GM12801 (cell line): ENCODE measurements around the gene FOXN3.

Experiments used
- CTCF ChIP-seq: IDR thresholded peaks from one replicate; pipeline ENCODE4 v1.5.1; 2011; ENCODE audit warnings: control low read depth; ENCODE audit not compliant: insufficient read length; ENCODE audit errors: extremely low read depth

Gene FOXN3

GRCh38 chr14:89185919-89186855 lies 230.8 kb downstream of the FOXN3 start:
- TF ChIP-seq CTCF: no peak

- no peak for TF ChIP-seq CTCF
These were observed 232.1 kb downstream of the FOXN3 start for GRCh38 chr14:89184952-89185351.

- no peak for TF ChIP-seq CTCF
These were observed 234.7 kb downstream of the FOXN3 start for GRCh38 chr14:89182326-89182725.

DNA sequence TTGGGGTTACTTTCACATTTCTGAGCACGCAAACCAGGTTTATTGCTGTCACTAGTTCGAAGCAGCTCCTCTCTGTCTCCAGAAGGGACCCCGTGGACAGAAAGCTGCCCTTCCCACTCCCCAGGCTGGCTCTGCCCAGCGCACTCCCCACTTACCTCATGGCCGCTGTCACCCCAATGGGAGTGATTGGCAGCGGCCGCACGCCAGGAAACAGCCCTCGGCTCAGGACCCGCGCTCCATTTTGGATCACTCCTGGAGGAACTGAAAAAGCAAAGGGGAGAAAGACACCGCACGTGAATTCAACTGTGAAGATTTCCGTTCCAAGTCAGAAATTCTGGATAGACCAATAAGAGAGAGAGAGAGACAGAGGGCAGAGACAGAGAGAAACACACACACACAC lies 236.5 kb downstream of the FOXN3 start:
- no peak for TF ChIP-seq CTCF

- no peak for TF ChIP-seq CTCF
These were observed 237.1 kb downstream of the FOXN3 start for GRCh38 chr14:89179891-89180404.

GRCh38 chr14:89178800-89179535 lies 238.1 kb downstream of the FOXN3 start:
- TF ChIP-seq CTCF: no peak

DNA sequence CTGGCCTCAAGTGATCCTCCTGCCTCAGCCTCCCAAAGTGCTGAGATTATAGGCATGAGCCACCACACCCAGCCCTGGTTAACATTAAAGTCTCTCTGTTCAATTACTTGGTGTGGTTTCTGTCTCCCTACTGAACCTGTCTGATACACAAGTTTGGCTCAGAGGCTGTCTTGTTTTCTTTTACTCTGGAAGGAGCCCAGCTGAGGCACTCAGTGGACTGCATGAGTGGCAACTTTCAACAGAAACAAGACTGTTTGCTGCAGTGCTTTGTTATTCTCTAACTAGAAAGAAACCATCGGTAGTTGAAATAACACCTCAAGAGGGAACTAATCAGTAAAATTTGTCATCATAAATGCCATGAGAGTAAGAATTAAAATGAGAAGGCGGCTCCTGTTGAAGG lies 238.7 kb downstream of the FOXN3 start:
- no peak for TF ChIP-seq CTCF
